ENCODE data around the gene TGFBI. TPM values are rescaled to one million over a fixed set of nuclear protein-coding genes. Genes with fewer than 3 reads are reported as not detected.

TGFBI gene
- total RNA-seq, 1 experiment from 2014 or later, result 4.8 TPM

GRCh38 chr5:136084698-136085097 is 55.9 kb downstream of the TGFBI start:
- no peak for DNase-seq
- H3K4me1 ChIP-seq, result peaks cover 5% of the 10 kb centered on the region; the same call in 1 of the 2 replicates
- no peak overlapping the region for H3K27ac ChIP-seq
- no peaks in the 10 kb centered on the region for H3K9me3 ChIP-seq (replicated peaks)
- no peaks in the 10 kb centered on the region for H3K36me3 ChIP-seq
- no peaks in the 10 kb centered on the region for H3K27me3 ChIP-seq
- H3K4me3 ChIP-seq, result no peak overlapping the region

GRCh38 chr5:136086783-136087566 is 58.2 kb downstream of the TGFBI start:
- Histone ChIP-seq H3K27me3 (no peaks in the 10 kb centered on the region), H3K4me1 (peaks cover 3% of the 10 kb centered on the region; the same call in 1 of the 2 replicates), H3K4me3 (no peak overlapping the region), H3K27ac (no peak overlapping the region), H3K9me3 (replicated peaks) (no peaks in the 10 kb centered on the region), H3K36me3 (no peaks in the 10 kb centered on the region)
- no peak for DNase-seq

GRCh38 chr5:136087961-136088871 is 59.4 kb downstream of the TGFBI start:
- no peak for DNase-seq
- H3K9me3 ChIP-seq (replicated peaks), result no peaks in the 10 kb centered on the region
- no peak overlapping the region for H3K4me3 ChIP-seq
- H3K27me3 ChIP-seq, result no peaks in the 10 kb centered on the region
- no peaks in the 10 kb centered on the region for H3K4me1 ChIP-seq
- H3K36me3 ChIP-seq, result no peaks in the 10 kb centered on the region
- no peak overlapping the region for H3K27ac ChIP-seq

GRCh38 chr5:136089791-136090190 is 61.0 kb downstream of the TGFBI start:
- H3K27ac ChIP-seq, result no peak overlapping the region
- no peak overlapping the region for H3K4me3 ChIP-seq
- no peak for DNase-seq
- H3K36me3 ChIP-seq, result no peaks in the 10 kb centered on the region
- H3K9me3 ChIP-seq (replicated peaks), result no peaks in the 10 kb centered on the region
- H3K27me3 ChIP-seq, result no peaks in the 10 kb centered on the region
- H3K4me1 ChIP-seq, result peaks cover 2% of the 10 kb centered on the region; the same call in 1 of the 2 replicates

GRCh38 chr5:136090319-136090718 is 61.5 kb downstream of the TGFBI start:
- no peaks in the 10 kb centered on the region for H3K9me3 ChIP-seq (replicated peaks)
- peaks cover 7% of the 10 kb centered on the region; the same call in 1 of the 2 replicates for H3K4me1 ChIP-seq
- no peak overlapping the region for H3K4me3 ChIP-seq
- H3K27ac ChIP-seq, result no peak overlapping the region
- no peaks in the 10 kb centered on the region for H3K36me3 ChIP-seq
- no peak for DNase-seq
- no peaks in the 10 kb centered on the region for H3K27me3 ChIP-seq

- no peaks in the 10 kb centered on the region for H3K27me3 ChIP-seq
Measured at GRCh38 chr5:136094189-136094912, 65.6 kb downstream of the TGFBI start.

GRCh38 chr5:136094913-136095641 is 66.3 kb downstream of the TGFBI start:
- Histone ChIP-seq H3K27me3 (no peaks in the 10 kb centered on the region), H3K4me3 (no peak overlapping the region), H3K9me3 (replicated peaks) (no peaks in the 10 kb centered on the region), H3K4me1 (peaks cover 12% of the 10 kb centered on the region), H3K27ac (no peak overlapping the region), H3K36me3 (no peaks in the 10 kb centered on the region)
- DNase-seq, result peak in 1 of 2 experiments; percentile 51

More at GRCh38 chr5:136094189-136094912, 65.6 kb downstream of the TGFBI start:
- Histone ChIP-seq H3K36me3 (no peaks in the 10 kb centered on the region), H3K4me3 (no peak overlapping the region), H3K27ac (no peak overlapping the region), H3K9me3 (replicated peaks) (no peaks in the 10 kb centered on the region), H3K4me1 (peaks cover 12% of the 10 kb centered on the region)
- no peak for DNase-seq

- DNase-seq, result no peak
- no peak overlapping the region for H3K4me3 ChIP-seq
- no peaks in the 10 kb centered on the region for H3K36me3 ChIP-seq
Measured at GRCh38 chr5:136098176-136098575, 69.4 kb downstream of the TGFBI start.

GRCh38 chr5:136099870-136100269 is 71.1 kb downstream of the TGFBI start:
- Histone ChIP-seq H3K4me1 (peaks cover 12% of the 10 kb centered on the region), H3K36me3 (no peaks in the 10 kb centered on the region), H3K4me3 (no peak overlapping the region), H3K27me3 (no peaks in the 10 kb centered on the region), H3K9me3 (replicated peaks) (no peaks in the 10 kb centered on the region), H3K27ac (no peak overlapping the region)
- no peak for DNase-seq

More at GRCh38 chr5:136098176-136098575, 69.4 kb downstream of the TGFBI start:
- Histone ChIP-seq H3K9me3 (replicated peaks) (no peaks in the 10 kb centered on the region), H3K4me1 (peaks cover 12% of the 10 kb centered on the region), H3K27me3 (no peaks in the 10 kb centered on the region), H3K27ac (no peak overlapping the region)

- no peaks in the 10 kb centered on the region for H3K9me3 ChIP-seq (replicated peaks)
- H3K27me3 ChIP-seq, result no peaks in the 10 kb centered on the region
- no peak overlapping the region for H3K27ac ChIP-seq
- no peaks in the 10 kb centered on the region for H3K36me3 ChIP-seq
- H3K4me3 ChIP-seq, result no peak overlapping the region
- no peak for DNase-seq
- peaks cover 3% of the 10 kb centered on the region; the same call in 1 of the 2 replicates for H3K4me1 ChIP-seq
Measured at GRCh38 chr5:136101884-136102283, 73.1 kb downstream of the TGFBI start.

- no peak overlapping the region for H3K4me3 ChIP-seq
- no peak overlapping the region for H3K27ac ChIP-seq
- DNase-seq, result no peak
- no peaks in the 10 kb centered on the region for H3K27me3 ChIP-seq
- no peaks in the 10 kb centered on the region for H3K36me3 ChIP-seq
- no peaks in the 10 kb centered on the region for H3K9me3 ChIP-seq (replicated peaks)
- peaks cover 3% of the 10 kb centered on the region; the same call in 1 of the 2 replicates for H3K4me1 ChIP-seq
Measured at GRCh38 chr5:136103118-136103517, 74.3 kb downstream of the TGFBI start.

GRCh38 chr5:136104306-136104965 is 75.6 kb downstream of the TGFBI start:
- H3K36me3 ChIP-seq, result no peaks in the 10 kb centered on the region
- peak; percentile 14 to 60 for DNase-seq
- peaks cover 3% of the 10 kb centered on the region; the same call in 1 of the 2 replicates for H3K4me1 ChIP-seq
- H3K27ac ChIP-seq, result no peak overlapping the region
- H3K27me3 ChIP-seq, result no peaks in the 10 kb centered on the region
- no peak overlapping the region for H3K4me3 ChIP-seq
- H3K9me3 ChIP-seq (replicated peaks), result no peaks in the 10 kb centered on the region

- peak in 1 of 2 experiments; percentile 45 for DNase-seq
- Histone ChIP-seq H3K27ac (no peak overlapping the region), H3K36me3 (no peaks in the 10 kb centered on the region), H3K4me1 (peaks cover 3% of the 10 kb centered on the region; the same call in 1 of the 2 replicates), H3K27me3 (no peaks in the 10 kb centered on the region), H3K9me3 (replicated peaks) (no peaks in the 10 kb centered on the region), H3K4me3 (no peak overlapping the region)
Measured at GRCh38 chr5:136106351-136107031, 77.7 kb downstream of the TGFBI start.

Measured in SJCRH30 (cell line).